Measurements from ENCODE around the gene ZNF554.
"Not testable (repeated sequence)": the region's sequence is repeated elsewhere in the genome, so short reads cannot be mapped to it uniquely, and the experiment has no call there.

ZNF554 gene

DNA sequence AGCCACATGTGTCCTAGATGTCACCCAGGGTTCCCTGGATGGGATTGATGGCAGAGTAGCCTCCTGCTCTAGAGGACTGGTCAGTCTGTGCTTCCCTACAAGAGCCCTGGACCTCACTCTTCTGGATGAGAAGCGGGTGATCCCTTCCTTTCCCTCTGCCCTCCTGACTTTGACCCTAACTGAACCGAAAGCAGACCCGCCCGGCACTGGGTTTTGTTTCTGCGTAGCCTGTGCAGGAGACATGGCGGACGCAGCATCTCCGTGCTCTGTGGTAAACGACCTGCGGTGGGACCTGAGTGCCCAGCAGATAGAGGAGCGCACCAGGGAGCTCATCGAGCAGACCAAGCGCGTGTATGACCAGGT lies 29.5 kb upstream of the ZNF554 start:
- no peak for DNase-seq
- H3K9me3 ChIP-seq (ENCODE audit: severe bottlenecking), result no peaks in the 10 kb centered on the region
- no peak overlapping the region for H3K4me3 ChIP-seq (ENCODE audit: low read depth, low read length)
- peaks cover 64% of the 10 kb centered on the region for H3K36me3 ChIP-seq
- H3K27ac ChIP-seq, result no peak overlapping the region
- H3K27me3 ChIP-seq (ENCODE audit: insufficient read depth, low read depth, severe bottlenecking), result no peaks in the 10 kb centered on the region
- TF ChIP-seq, protein P1, sequence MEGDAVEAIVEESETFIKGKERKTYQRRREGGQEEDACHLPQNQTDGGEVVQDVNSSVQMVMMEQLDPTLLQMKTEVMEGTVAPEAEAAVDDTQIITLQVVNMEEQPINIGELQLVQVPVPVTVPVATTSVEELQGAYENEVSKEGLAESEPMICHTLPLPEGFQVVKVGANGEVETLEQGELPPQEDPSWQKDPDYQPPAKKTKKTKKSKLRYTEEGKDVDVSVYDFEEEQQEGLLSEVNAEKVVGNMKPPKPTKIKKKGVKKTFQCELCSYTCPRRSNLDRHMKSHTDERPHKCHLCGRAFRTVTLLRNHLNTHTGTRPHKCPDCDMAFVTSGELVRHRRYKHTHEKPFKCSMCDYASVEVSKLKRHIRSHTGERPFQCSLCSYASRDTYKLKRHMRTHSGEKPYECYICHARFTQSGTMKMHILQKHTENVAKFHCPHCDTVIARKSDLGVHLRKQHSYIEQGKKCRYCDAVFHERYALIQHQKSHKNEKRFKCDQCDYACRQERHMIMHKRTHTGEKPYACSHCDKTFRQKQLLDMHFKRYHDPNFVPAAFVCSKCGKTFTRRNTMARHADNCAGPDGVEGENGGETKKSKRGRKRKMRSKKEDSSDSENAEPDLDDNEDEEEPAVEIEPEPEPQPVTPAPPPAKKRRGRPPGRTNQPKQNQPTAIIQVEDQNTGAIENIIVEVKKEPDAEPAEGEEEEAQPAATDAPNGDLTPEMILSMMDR (IDR thresholded peaks at IDR 0.05; ENCODE audit: low read depth, low read length), result no peak

DNA sequence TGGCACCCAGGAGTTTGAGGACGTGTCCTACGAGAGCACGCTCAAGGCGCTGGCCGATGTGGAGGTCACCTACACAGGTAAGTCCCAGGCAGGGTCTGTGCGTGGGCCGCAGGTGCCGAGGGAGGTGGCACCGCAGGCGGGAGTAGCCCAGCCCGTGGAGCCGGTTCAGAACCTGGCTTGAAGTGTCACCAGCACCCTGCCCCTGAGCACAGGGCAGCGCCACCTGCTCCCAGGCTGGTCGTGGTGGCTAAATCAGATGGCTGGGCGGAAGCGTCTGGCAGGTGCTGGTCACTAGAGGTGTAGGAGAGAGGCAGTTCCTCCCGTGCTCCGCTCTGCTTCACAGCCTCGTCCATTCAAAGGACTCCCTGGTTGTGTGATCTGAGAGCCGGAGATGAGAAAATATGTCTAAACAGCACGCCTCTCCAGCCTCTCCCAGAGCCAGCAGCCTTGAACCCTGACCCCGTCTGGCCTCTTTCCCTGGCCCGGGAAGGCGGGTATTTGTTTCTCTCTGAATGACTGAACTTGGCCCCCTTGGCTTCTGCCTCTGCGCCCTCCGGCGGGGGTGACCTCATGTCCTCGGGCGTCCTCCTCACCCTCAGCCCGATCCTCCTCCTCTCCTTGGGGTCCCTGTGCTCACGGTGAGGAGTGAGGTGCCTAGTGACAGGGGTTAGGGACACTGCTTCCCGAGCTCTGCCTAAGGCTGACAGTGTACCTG lies 29.0 kb upstream of the ZNF554 start:
- Histone ChIP-seq H3K27me3 (ENCODE audit: insufficient read depth, low read depth, severe bottlenecking) (no peaks in the 10 kb centered on the region), H3K9me3 (ENCODE audit: severe bottlenecking) (no peaks in the 10 kb centered on the region), H3K4me3 (ENCODE audit: low read depth, low read length) (no peak overlapping the region), H3K27ac (peak overlapping the region; percentile 82), H3K36me3 (peaks cover 70% of the 10 kb centered on the region)
- TF ChIP-seq, protein P1 (IDR thresholded peaks at IDR 0.05; ENCODE audit: low read depth, low read length), result no peak
- no peak for DNase-seq

DNA sequence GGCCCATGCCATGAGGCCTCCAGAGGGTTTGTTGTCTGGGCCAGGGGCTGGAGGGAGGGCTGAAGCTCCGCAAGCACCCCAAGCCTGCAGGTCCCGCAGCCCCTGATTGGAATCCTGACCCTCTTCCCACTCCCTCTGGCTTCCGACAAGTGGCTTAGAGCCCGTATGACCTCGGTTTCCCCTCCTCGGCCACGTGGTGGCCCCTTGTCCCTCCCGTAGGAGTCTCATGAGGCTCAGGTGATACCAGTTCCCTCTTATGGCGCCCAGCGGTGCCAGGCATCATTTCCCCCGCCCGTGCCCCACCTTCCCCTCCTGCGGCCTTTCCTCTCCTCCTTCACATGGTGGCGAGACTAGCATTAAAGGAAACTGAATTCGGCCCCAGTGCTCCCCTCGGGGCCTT lies 28.2 kb upstream of the ZNF554 start:
- DNase-seq, result peak; percentile 46
- peak overlapping the region; percentile 3; the same call in 1 of the 2 replicates for H3K4me3 ChIP-seq (ENCODE audit: low read depth, low read length)
- peak overlapping the region; percentile 82 for H3K27ac ChIP-seq
- H3K36me3 ChIP-seq, result peaks cover 77% of the 10 kb centered on the region
- H3K27me3 ChIP-seq (ENCODE audit: insufficient read depth, low read depth, severe bottlenecking), result no peaks in the 10 kb centered on the region
- H3K9me3 ChIP-seq (ENCODE audit: severe bottlenecking), result no peaks in the 10 kb centered on the region
- TF ChIP-seq, protein P1 (IDR thresholded peaks at IDR 0.05; ENCODE audit: low read depth, low read length), result 0 out of 2 replicates have a peak, but pooled peaks have one; percentile 32

DNA sequence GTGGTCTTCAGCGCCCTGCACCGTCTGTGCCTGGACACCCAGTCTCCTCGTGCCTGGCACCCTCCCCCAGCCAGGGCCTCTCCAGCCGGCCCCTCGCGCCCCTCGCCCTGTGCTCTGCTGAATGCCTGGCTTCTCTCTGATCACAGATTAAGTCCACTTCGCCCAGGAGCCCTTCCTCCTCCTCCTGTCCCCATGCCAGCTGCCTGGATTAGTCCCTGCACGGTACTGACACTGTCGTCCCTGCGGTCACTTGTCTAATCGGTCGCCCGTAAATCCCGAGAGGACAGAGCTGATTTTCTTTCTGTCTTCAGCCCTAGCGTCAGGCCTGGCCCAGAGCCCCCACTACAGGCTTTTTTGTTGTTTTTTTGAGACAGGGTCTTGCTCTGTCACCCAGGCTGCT lies 27.8 kb upstream of the ZNF554 start:
- no peaks in the 10 kb centered on the region for H3K9me3 ChIP-seq (ENCODE audit: severe bottlenecking)
- H3K27me3 ChIP-seq (ENCODE audit: insufficient read depth, low read depth, severe bottlenecking), result no peaks in the 10 kb centered on the region
- TF ChIP-seq, protein P1 (IDR thresholded peaks at IDR 0.05; ENCODE audit: low read depth, low read length), result no peak
- DNase-seq, result peak; percentile 91
- peaks cover 81% of the 10 kb centered on the region for H3K36me3 ChIP-seq
- H3K4me3 ChIP-seq (ENCODE audit: low read depth, low read length), result peak overlapping the region; percentile 3; the same call in 1 of the 2 replicates
- H3K27ac ChIP-seq, result peak overlapping the region; percentile 82

DNA sequence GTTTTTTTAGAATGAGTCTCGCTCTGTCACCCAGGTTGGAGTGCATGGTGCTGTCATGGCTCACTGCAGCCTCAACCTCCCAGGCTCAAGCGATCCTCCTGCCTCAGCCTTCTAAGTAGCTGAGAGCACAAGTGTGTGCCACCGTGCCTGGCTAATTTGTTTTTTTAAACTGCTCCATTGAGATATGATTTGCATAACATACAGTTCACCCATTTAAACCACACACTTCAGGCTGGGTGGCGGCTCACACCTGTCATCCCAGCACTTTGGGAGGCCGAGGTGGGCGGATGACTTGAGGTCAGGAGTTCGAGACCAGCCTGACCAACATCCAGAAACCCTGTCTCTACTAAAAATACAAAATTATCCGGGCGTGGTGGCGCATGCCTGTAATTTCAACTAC lies 27.0 kb upstream of the ZNF554 start:
- DNase-seq; H3K27me3 ChIP-seq (ENCODE audit: insufficient read depth, low read depth, severe bottlenecking); H3K4me3 ChIP-seq (ENCODE audit: low read depth, low read length); H3K9me3 ChIP-seq (ENCODE audit: severe bottlenecking): not testable (repeated sequence)
- Histone ChIP-seq H3K27ac (peak overlapping the region; percentile 82), H3K36me3 (peaks cover 83% of the 10 kb centered on the region)

DNA sequence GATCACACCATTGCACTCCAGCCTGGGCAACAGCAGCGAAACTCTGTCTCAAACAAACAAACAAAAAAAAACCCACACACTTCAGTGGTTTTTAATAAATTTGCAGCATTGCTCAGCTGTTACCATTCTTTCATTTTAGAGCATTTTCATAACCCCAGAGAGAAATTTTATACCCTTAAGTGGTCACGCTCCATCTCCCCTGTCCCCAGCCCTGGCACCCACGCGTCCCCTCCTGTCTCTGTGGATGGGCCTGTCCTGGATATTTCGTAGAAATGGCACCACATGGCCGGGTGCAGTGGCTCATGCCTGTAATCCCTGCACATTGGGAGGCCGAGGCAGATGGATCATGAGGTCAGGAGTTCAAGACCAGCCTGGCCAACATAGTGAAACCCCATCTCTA lies 26.5 kb upstream of the ZNF554 start:
- DNase-seq, result no peak
- Histone ChIP-seq H3K4me3 (ENCODE audit: low read depth, low read length) (no peak overlapping the region), H3K27ac (no peak overlapping the region; the same call in 1 of the 2 replicates)

More for the DNA sequence above, 26.5 kb upstream of the ZNF554 start:
- Histone ChIP-seq H3K36me3 (peaks cover 83% of the 10 kb centered on the region), H3K27me3 (ENCODE audit: insufficient read depth, low read depth, severe bottlenecking) (no peaks in the 10 kb centered on the region), H3K9me3 (ENCODE audit: severe bottlenecking) (no peaks in the 10 kb centered on the region)
- TF ChIP-seq, protein P1 (IDR thresholded peaks at IDR 0.05; ENCODE audit: low read depth, low read length), result no peak
